Measurements from ENCODE around the gene RAB7B.

The RAB7B gene

GRCh38 chr1:205945069-205945468 lies 58.1 kb downstream of the RAB7B start:
- DNase-seq, result no peak

- no peak for DNase-seq
Observed at GRCh38 chr1:205944525-205944924, 58.7 kb downstream of the RAB7B start.

DNA sequence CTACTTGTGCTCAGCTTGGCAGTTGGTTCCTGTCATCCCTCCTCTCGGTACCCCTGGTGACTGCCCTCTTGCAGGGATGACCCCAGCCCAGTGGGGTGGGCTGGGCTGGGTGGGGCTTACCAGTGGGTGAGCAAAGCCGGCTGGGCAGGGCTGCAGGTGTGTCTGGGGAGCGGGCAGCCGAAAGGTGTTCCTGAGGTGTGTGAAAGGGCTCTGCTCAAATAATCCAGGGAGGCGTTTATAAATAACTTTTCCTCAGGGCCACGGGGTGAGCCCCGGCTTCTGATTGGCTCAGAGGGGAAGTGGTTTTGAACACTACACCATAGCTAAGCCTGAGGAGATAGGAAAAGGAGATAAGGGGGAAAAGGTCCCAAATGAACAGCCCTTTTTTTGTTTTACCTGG lies 60.0 kb downstream of the RAB7B start, which contains the start of gene SLC26A9:
Gene SLC26A9 (minus strand): TSS at position 212 of the 400 bp plus-strand sequence. CDS start 7,636 bp downstream, outside the sequence.
- no peak for DNase-seq

DNA sequence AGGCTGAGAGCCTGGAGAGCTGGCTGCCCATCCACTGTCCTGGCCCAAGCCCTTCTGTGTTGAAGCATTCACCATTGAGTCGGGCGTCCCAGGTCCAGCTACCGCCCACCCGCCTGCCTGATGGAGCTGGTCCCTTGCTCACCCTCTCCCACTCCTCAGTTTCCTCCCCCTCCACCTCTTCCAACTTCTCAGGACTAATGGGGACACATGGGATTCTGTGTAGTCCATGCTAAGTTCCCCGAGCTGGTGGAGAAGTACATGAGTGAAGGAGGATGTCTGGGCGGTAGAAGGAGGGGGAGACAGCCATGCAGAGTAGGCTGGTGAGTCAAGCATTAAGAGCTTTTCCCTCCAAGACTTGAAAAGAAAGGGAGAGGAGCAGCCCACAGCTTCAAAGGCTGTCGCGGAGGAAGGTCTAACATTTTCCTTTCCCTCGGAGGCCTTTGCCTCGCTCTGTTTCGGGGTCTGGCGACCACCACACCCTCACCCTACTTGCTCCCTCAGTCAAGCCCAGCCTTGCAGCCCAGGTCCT lies 60.5 kb downstream of the RAB7B start:
- DNase-seq, result no peak

DNA sequence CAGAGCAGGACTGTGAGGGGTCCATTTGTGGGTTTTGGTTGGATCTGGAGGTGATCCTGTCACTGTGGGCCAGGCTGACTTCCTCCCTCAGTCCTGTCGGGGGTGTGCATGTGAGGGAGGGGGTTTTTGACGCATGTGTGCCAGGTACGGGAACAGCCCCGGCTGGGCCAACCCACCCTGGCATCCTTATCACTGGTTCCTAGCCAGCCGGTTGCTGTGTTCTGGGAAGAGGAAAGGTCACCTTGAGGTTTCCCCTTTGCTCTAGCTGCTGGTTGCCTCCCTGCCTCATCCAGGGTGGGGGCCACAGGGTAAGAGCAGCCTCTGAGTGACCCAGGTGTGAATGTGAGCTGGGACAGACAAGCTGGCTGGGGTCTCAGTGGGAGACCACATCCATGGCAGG lies 62.5 kb downstream of the RAB7B start:
- DNase-seq, result no peak

GRCh38 chr1:205939690-205940330 lies 63.4 kb downstream of the RAB7B start:
- no peak for DNase-seq

DNA sequence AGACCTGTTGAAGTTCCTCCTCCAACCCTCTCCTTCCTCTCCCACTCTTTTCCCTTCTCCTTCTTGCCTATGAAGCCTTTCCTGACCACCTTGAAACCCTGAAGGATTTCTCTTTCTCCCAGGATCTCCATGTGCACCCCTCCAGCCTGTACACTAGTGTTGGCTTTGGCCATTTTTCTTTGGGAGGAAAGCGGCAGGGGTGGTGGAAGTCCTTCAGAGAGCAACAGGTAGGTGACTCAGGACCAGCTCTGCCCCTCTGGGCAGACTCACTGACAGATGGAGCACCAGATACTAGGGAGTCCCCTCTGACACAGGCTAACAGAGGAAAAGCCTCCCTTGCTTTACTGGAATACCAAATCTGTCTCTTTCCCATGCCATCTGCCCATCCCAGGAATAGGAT lies 64.5 kb downstream of the RAB7B start:
- no peak for DNase-seq

GRCh38 chr1:205936846-205937586 lies 66.2 kb downstream of the RAB7B start:
- DNase-seq, result no peak

GRCh38 chr1:205936311-205936710 lies 66.9 kb downstream of the RAB7B start:
- no peak for DNase-seq

GRCh38 chr1:205935869-205936268 lies 67.3 kb downstream of the RAB7B start:
- DNase-seq, result no peak

DNA sequence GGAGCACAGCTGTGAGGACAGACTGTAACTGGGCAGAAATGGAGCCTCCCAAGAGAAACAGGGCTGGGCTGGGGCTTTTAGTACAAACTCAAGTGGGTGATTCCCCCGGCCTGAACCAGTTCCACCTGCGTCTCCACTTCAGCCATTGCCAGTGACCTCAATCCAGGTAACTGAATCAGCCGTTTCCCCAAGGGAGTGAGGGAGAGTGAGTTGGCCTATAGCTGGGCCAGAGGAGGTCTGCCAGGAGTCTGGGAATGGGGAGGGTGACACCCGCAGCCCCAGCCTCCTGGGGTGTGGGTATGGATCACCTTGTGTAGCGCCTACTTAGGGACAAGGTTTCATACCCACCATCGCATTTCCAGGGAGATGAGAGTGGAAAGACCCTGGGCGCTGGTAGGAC lies 68.4 kb downstream of the RAB7B start:
- no peak for DNase-seq

DNA sequence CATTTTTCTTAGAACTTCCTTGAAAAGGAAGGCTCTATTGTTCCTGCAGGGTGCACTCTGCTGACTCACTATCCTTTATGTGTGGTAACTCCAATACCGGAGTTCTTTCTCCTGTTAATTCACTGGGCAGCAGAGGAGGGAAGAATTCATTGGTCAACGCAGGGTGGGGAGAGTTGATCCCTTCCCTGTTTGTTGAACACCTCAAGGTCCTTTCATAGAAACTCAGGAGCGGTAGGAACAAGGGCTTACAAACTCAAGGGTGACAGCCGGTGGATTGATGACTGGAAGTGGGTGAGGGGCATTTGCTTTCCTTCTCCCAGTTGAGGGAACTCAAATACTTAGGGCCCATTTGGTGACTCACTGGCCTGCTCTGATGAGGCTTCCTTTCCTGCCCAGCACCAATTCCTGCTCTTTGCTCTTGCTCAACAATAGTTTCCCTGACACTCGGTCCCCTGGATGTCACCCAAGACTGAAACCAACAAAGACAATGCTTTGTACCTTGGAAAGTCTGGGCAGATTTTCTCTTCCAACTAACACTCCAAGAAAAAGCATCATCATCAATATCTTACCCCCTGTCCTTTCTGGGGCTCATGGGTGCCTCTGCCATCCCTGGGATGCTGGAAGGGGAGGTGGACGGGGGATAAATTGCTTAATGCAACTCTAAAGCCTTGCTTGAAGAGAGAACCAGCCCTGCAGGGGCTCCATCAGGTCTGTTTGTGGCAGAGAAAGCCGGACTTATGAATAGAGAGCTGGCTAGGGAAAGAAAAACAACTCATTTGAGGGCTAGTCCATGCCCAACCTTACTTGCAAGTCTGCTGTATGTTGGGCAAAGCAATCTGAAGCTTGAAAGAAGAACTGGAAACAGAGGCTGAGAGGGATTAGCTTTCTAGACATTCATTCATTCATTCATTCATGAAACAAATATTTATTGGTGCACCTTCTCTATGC lies 69.2 kb downstream of the RAB7B start:
- no peak for DNase-seq

GRCh38 chr1:205932776-205933175 lies 70.4 kb downstream of the RAB7B start:
- no peak for DNase-seq

DNA sequence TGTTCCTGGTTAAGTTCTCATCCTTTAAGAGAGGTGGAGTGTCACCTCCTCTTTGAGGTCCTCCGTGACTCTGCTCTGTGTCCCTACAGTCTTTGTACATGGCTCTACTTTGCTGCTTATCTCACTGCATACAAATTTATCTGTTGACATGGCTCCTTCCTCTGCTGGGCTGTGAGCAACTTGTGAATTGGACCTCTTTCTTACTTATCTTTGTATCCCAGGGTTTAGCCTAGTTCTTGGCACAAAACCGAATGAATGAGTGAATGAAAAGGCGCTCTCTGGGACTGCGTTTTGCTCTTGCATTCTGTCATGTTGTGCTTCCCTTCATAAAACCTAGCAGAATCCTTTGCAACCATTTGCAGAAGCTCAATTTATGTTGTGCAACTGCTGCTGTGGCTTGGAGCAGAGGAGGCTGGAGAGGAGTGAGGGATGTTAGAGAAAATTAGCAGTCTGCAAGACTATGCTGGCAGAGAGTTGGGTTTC lies 72.4 kb downstream of the RAB7B start:
- DNase-seq, result no peak

- DNase-seq, result no peak
Observed at GRCh38 chr1:205930195-205930577, 73.0 kb downstream of the RAB7B start.

DNA sequence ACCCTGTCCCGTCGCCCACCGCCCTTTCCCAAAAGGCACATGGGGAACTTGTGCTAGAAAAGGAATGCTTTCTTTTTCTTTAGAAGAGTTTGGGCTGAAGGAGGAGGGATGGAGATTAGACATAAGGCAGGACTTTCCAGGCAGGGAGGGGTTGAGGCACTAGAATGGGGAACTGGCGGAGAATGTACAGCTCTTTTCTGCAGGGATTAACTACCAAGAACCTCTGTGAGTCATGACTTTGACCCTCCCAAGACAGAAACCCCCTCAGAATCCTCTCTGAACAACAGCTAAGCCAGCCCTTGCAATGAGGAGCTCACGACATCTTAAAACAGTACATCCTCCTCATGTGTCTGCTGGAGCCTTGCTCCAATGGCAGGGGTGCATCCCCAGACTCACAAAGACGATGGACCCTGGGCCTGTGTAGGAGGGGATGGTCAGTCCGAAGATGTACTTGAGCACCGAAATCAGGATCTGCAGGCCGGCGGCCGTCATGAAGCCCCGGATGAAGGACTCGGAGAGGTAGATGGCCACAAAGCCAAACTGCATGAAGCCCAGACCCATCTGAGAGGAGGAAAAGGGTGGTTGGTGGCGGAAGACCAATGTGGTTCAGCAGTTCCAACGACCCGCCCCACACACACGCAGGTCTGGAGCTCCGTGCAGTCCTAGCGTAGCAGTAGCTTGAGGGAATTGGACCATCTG lies 73.5 kb downstream of the RAB7B start:
- no peak for DNase-seq

GRCh38 chr1:205928317-205928716 lies 74.9 kb downstream of the RAB7B start:
- no peak for DNase-seq

GRCh38 chr1:205927676-205928075 lies 75.5 kb downstream of the RAB7B start:
- no peak for DNase-seq

- no peak for DNase-seq
Observed at GRCh38 chr1:205927247-205927646, 75.9 kb downstream of the RAB7B start.
